G401.6 (cell line): ENCODE data around the gene FAM13A.

Experiments
- FAIRE-seq: peaks from 2 replicates; lab custom pipeline; 2012; peaks lifted over from hg19 to GRCh38; lab: Jason Lieb, UNC

FAM13A gene

DNA sequence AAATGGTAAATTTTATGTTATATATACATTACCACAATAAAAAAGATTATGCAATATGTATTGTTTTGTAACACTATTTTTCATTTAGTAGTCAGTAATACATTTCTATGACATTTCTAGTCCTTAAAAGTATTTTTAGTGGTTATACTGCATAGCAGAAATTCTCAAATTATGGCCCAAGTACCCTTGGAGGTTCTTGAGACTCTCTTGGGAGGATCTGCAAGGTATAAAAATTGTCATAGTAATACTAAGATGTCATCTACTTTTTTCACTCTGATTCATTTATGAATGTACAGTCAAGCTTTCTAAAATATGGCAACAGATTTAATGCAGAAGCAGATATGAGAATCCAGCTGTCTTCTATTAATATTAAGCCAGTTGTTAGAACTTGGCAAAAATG lies 220.8 kb downstream of the FAM13A start:
- FAIRE-seq: peak; percentile 71

- no peak for FAIRE-seq
These were observed 226.0 kb downstream of the FAM13A start for GRCh38 chr4:88831031-88831430.

DNA sequence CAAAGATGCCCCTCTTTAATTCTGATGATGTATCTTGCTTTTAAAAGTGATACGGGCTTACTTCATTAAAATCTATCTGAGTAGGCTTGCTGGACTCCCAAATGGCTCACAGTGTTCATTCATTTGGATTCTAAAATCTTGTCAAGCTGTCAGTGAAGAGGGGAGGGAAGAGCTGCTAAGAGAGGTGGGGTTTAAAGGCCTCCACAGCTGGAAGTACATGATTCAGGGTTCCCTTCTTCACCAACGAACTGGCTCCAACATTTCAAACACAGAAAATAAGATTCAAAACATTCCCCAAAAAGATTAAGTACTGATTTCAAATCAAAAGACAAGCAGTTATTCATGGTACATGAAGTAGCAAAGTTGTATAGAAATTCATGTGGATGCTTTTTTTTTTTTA lies 226.4 kb downstream of the FAM13A start:
- FAIRE-seq: no peak

DNA sequence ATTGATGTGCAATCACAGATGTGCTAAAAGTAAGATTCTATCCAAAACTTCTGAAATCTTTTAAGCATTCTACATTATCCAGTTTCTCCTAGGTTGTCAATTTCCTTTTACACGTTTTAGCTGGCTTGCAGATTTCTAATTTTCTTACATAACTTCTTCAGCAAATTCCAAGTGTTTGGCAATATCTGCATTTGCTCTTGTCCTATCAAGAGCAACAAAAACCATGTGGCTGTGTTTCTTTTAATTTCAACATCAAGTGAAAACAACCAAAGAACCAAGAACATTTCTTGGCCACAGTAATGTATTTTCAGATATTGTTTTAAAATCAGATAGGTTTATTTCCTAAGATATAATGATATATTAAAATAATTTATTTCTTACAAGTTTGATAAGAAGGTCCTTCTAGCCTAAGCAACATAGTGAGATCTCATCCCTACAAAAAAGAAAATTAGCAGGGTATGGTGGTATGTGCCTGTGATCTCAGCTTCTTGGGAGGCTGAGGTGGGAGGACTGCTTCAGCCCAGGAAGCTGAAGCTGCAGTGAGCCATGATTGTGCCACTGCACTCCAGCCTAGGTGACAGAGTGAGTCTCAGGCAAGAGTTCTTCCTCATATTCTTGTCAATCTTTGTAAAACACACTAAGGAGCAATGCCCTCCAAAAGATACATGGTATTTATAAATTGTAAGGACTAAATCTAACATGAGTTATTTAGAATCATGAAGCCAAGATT lies 228.0 kb downstream of the FAM13A start:
- no peak for FAIRE-seq

- no peak for FAIRE-seq
These were observed 229.5 kb downstream of the FAM13A start for GRCh38 chr4:88827442-88827841.

- no peak for FAIRE-seq
These were observed 230.2 kb downstream of the FAM13A start for GRCh38 chr4:88826771-88827170.

DNA sequence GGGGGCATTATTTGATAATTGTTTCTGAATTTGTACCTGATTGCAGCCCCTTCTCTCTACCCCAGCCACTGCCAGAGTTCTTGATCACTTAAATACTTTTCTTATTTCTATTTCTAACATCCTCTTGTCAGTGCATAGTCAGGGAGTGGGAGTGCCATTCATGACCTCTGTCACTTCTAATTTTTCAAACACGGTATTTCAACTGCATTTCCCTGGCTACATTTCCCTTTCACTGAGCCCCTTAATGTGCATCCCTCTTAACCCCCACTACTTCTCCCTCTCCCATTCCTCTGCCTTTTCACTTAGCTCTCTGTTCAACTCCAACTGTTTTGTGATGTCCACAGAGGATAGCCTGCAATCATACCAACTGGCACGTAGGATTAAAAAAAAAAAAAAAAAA lies 231.1 kb downstream of the FAM13A start:
- no peak for FAIRE-seq

- FAIRE-seq: peak; percentile 78
These were observed 233.7 kb downstream of the FAM13A start for GRCh38 chr4:88823058-88823919.

- FAIRE-seq: peak; percentile 67
These were observed 234.8 kb downstream of the FAM13A start for GRCh38 chr4:88822034-88822789.

- FAIRE-seq: no peak
These were observed 235.5 kb downstream of the FAM13A start for GRCh38 chr4:88821522-88821921.

DNA sequence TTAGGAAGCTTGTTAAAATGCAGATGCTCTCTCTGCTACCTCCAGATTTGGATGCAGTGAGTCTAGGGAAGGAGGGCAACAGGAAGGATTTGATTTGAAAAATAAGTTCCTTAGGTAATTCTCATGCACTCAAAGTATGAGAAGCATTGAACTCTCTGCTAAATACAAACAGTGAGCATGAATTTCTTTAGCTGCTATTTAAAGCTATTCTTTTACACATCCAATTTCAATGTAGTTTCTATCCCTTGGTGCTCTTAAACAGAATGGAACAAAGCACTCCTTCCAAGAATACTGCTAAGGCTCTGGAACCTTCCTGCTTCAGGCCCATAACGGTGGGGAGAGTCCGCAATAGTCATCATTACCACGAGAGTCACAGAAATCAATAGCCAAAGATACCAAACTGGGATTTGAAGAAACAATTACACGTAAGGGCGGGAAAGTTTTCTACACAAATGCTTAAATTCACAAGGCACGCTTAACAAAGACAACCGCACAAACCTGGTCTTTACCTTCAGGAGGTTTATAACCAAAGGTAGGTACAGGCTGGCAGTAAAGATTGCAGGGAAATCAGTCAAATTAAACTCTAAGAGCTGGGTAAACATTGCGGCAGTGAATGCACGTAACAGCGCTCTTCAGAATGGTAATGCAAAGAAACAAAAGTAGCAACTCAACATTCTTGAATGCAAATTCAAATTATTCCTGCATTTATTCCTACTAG lies 236.1 kb downstream of the FAM13A start:
- no peak for FAIRE-seq

DNA sequence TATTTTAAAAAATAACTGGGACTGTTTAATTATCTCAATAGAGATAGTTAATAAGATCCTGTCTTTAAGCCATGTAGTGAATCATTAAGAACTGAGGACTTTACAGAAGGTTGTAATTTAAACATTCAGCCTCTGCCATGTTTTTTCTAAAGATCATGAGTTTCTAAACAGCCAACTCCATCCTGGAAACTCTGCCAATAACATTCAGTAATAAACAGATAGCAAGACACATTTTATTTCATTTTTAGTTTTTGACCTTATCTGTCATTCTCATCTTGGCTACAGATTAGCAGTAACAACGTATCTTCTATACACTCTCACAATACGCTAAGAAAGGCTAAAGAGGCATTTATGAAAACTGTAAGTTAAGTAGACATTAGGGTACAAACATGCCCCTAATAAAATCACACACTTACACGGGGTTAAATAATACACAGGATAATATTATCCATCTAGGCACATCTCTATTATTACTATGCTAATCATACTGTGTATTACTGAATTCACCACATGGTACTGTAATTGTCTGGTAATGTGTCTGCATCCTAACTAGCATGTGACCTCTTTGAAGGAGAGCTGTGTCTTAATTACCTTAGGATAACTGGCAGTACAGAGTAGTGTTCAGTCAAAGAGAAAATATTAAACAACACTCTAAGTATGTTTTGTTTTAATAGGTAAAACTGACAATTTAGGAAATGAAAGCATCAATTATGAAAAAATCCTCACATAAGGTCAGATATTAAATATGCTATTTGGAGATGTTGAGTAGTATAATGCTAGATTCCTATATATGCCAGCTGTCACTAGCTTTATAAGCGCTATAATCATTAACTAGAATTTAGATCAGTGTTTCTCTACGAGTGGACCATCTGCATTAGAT lies 236.9 kb downstream of the FAM13A start:
- FAIRE-seq: no peak

GRCh38 chr4:88818631-88819470 lies 238.1 kb downstream of the FAM13A start:
- FAIRE-seq: no peak

- no peak for FAIRE-seq
These were observed 239.2 kb downstream of the FAM13A start for GRCh38 chr4:88817740-88818139.

DNA sequence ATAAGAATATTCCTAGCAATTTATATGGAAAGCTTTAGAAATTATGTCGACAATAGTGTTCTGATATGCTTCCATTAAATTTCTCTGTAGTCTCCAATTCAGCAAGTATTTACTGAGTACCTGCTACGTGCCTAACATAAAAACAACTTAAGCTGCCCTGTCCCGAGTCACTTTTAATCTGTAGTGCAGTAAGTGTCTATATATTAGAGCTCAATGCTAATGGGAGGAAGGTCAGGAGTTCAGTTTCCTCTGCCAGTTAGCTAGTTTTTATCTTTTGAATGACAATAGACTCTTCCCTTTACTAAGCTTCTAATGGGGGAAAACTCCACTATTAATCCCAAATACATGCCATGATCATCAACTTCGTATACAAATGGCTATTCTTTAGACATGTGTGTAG lies 240.6 kb downstream of the FAM13A start:
- no peak for FAIRE-seq

DNA sequence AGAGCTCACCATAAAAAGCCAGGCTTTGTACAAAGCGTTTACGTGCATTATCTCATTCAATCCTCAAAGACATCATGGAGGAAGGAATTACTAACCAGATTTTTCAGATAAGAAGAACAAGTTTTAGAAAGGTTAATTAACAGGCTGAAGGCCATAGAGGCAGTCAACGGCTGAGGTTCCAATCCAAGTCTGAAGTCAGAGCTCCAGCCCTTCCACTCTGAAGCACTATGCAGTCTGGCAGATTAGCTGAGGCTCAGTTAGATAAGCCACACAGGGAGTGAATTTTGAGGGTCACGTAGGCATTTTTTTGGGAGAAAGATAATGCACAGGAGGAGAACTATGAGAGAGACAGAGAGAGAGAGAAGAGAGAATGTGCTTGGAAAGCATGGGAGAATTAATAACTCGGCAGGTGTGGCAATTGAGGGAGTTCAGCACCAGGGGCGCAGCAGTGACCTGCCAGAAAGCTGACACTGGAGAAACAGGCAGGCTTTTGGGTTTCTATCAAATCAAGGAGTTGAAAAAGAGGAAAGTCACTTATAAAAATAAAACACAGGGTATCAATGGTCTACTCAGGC lies 242.9 kb downstream of the FAM13A start:
- no peak for FAIRE-seq

GRCh38 chr4:88813013-88813412 lies 244.0 kb downstream of the FAM13A start:
- FAIRE-seq: no peak

GRCh38 chr4:88812420-88812819 lies 244.6 kb downstream of the FAM13A start:
- FAIRE-seq: no peak

DNA sequence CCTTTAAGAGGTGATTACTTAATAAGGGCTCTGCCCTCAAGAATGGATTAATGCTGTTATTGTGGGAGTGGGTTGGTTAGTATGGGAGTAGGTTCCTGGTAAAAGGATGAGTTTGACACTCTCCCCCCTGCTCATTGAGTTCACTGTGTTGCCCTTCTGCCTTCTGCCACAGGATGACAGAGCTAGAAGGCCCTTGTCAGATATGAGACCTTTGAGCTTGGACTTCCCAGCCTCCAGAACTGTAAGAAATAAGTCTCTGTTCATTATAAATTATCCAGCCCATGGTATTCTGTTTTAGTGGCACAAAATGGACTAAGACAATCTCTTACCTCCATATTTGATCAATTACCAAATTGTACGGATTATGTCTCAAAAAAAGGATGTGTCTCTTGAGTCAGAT lies 245.1 kb downstream of the FAM13A start:
- FAIRE-seq: no peak

DNA sequence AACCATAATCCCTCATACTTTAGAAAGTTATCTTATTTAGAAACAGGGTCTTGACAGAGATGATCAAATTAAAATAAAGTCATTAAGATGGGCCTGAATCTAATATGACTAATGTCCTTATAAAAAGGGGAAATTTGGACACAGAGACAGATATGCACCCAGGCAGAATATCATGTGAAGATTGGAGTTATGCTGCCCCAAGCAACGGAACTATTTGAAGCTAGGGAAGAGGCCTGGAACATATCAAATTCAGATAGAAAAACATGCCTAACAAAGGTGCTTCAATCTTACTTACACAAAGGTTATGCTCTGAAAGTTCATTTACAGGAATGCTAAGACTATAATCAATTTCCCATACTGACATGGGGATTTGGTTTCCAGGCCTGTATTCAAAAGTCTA lies 246.7 kb downstream of the FAM13A start:
- no peak for FAIRE-seq
